OCI-LY1 (cell line): ENCODE data around the gene CELF4.

ENCODE experiments used
- CTCF ChIP-seq: fragments of 200-600 bp; sonication (generic), shearing (Covaris generic); IDR thresholded peaks from 2 replicates; pipeline ENCODE4 v1.5.1; 2017; ENCODE audit warnings: mild to moderate bottlenecking, antibody characterized with exemption, low read length, moderate library complexity, mixed read lengths
- EZH2 ChIP-seq: fragments of 200-600 bp; sonication (generic), shearing (Covaris generic); IDR thresholded peaks from 2 replicates; pipeline ENCODE4 v1.8.0; 2017; ENCODE audit warnings: borderline replicate concordance, mixed run types, mild to moderate bottlenecking, antibody characterized with exemption, low read length, moderate library complexity, mixed read lengths

- TF ChIP-seq CTCF = no peak
- no peak for TF ChIP-seq EZH2
These were observed 182.4 kb downstream of the CELF4 start for GRCh38 chr18:37383036-37383785.
